HG03457 (cell line): ENCODE measurements around the gene COX6A2.
"Not testable (repeated sequence)": the region's sequence is repeated elsewhere in the genome, so short reads cannot be mapped to it uniquely, and the experiment has no call there.

Experiments
- ATAC-seq: cut with Tn5 transposase; IDR thresholded peaks from one replicate; pipeline ENCODE4 v1.9.1; 2021; ENCODE audit warnings: moderate number of reproducible peaks; ENCODE audit not compliant: unreplicated experiment

COX6A2 gene

GRCh38 chr16:31438414-31438813 lies 10.3 kb upstream of the COX6A2 start:
- ATAC-seq: no peak

GRCh38 chr16:31436221-31437045 lies 8.3 kb upstream of the COX6A2 start:
- ATAC-seq: no peak

GRCh38 chr16:31435341-31436220 lies 7.4 kb upstream of the COX6A2 start:
- ATAC-seq: no peak

- no peak for ATAC-seq
Measured at GRCh38 chr16:31430380-31431052, 2.4 kb upstream of the COX6A2 start.

- ATAC-seq: no peak
Measured at GRCh38 chr16:31429796-31430195, 1.6 kb upstream of the COX6A2 start.

GRCh38 chr16:31429314-31429713 lies 1.2 kb upstream of the COX6A2 start:
- ATAC-seq: no peak

GRCh38 chr16:31428638-31429247 lies 583 bp upstream of the COX6A2 start:
- no peak for ATAC-seq

- ATAC-seq: no peak
Measured at GRCh38 chr16:31427441-31428278, 500 bp downstream of the COX6A2 start.

GRCh38 chr16:31423801-31424200 lies 4.4 kb downstream of the COX6A2 start:
- no peak for ATAC-seq

GRCh38 chr16:31423241-31423640 lies 4.9 kb downstream of the COX6A2 start:
- no peak for ATAC-seq

- ATAC-seq: no peak
Measured at GRCh38 chr16:31421587-31421986, 6.6 kb downstream of the COX6A2 start.

GRCh38 chr16:31420037-31420436 lies 8.1 kb downstream of the COX6A2 start:
- ATAC-seq: no peak

GRCh38 chr16:31417916-31418315 lies 10.2 kb downstream of the COX6A2 start:
- no peak for ATAC-seq

- not testable (repeated sequence) for ATAC-seq
Measured at GRCh38 chr16:31417036-31417435, 11.1 kb downstream of the COX6A2 start.

GRCh38 chr16:31416371-31416770 lies 11.8 kb downstream of the COX6A2 start:
- ATAC-seq: no peak

GRCh38 chr16:31414706-31415105 lies 13.5 kb downstream of the COX6A2 start:
- ATAC-seq: no peak

- ATAC-seq: no peak
Measured at GRCh38 chr16:31413943-31414342, 14.2 kb downstream of the COX6A2 start.

- no peak for ATAC-seq
Measured at GRCh38 chr16:31413381-31413780, 14.8 kb downstream of the COX6A2 start.

- ATAC-seq: no peak
Measured at GRCh38 chr16:31412750-31413149, 15.4 kb downstream of the COX6A2 start.
